Smooth muscle cell (in vitro differentiated cells): Measurements from ENCODE around the gene CASP3. TPM values are rescaled to one million over a fixed set of nuclear protein-coding genes. Genes with fewer than 3 reads are reported as not detected.

ENCODE experiments used
- DNase-seq: peaks from one replicate; lab custom pipeline; 2025; ENCODE audit not compliant: unreplicated experiment; lab: John Stamatoyannopoulos, UW
- H2AFZ ChIP-seq: fragments of 200-600 bp; sonication (generic); 2 replicates; pipeline ENCODE4 v1.6.0; 2016; ENCODE audit warnings: antibody characterized with exemption, low read depth, mild to moderate bottlenecking
- H3F3A ChIP-seq: fragments of 200-600 bp; sonication (generic); 2 replicates; pipeline ENCODE4 v1.6.0; 2017; ENCODE audit warnings: antibody characterized with exemption, low read depth
- H3K27ac ChIP-seq: fragments of 200-600 bp; sonication (generic); 2 replicates; pipeline ENCODE4 v1.5.1; 2016; ENCODE audit warnings: low read depth, mild to moderate bottlenecking
- H3K27me3 ChIP-seq: fragments of 200-600 bp; sonication (generic); 2 replicates; pipeline ENCODE4 v1.6.1; 2016; ENCODE audit warnings: low read depth, mild to moderate bottlenecking
- H3K36me3 ChIP-seq: fragments of 200-600 bp; sonication (generic); 2 replicates; pipeline ENCODE4 v1.5.1; 2016; ENCODE audit warnings: low read depth
- H3K4me1 ChIP-seq: fragments of 200-600 bp; sonication (generic); 2 replicates; pipeline ENCODE4 v1.5.1; 2016; ENCODE audit warnings: low read depth
- H3K4me2 ChIP-seq: fragments of 200-600 bp; sonication (generic); 2 replicates; pipeline ENCODE4 v1.6.0; 2016; ENCODE audit warnings: mild to moderate bottlenecking
- H3K4me3 ChIP-seq: fragments of 200-600 bp; sonication (generic); 2 replicates; pipeline ENCODE4 v1.5.1; 2016; ENCODE audit warnings: mild to moderate bottlenecking
- H3K79me2 ChIP-seq: fragments of 200-600 bp; sonication (generic); 2 replicates; pipeline ENCODE4 v1.6.0; 2016; ENCODE audit warnings: low read depth, mild to moderate bottlenecking
- H3K9ac ChIP-seq: fragments of 200-600 bp; sonication (generic); 2 replicates; pipeline ENCODE4 v1.6.0; 2016; ENCODE audit warnings: low read depth
- H3K9me3 ChIP-seq: fragments of 200-600 bp; sonication (generic); replicated peaks from 2 replicates; pipeline ENCODE4 v1.5.1; 2016; ENCODE audit warnings: low read depth
- H4K20me1 ChIP-seq: fragments of 200-600 bp; sonication (generic); 2 replicates; pipeline ENCODE4 v1.6.0; 2016; ENCODE audit warnings: low read depth
- WGBS: methylation state at CpG from one replicate; pipeline ENCODE4 v1.1.7; 2016; ENCODE audit warnings: low lambda C conversion rate; 5-methylcytosine and 5-hydroxymethylcytosine counted together
- polyA plus RNA-seq: library from polyadenylated mRNA; unstranded; fragments of >200 nt; fragmentation: Nextera tagmentation; extraction: Ambion mirVana; gene quantifications from 2 replicates; pipeline ENCODE4 v1.2.1, GENCODE V29; 2016
- total RNA-seq: library from RNA; depleted of rRNA; stranded (reverse); fragments of >200 nt; gene quantifications from 2 replicates; pipeline ENCODE4 v1.2.3, GENCODE V29; 2014
- TF ChIP-seq, protein P1 (sequence below): fragments of 200-600 bp; sonication (generic); IDR thresholded peaks from 2 replicates; pipeline ENCODE4 v1.5.1; 2017; ENCODE audit warnings: borderline replicate concordance, mild to moderate bottlenecking, antibody characterized with exemption; ENCODE audit not compliant: insufficient read depth, poor library complexity, severe bottlenecking

Gene CASP3
- total and polyA plus RNA-seq, 2 experiments from 2014 or later: 35.7 to 48.5 TPM

DNA sequence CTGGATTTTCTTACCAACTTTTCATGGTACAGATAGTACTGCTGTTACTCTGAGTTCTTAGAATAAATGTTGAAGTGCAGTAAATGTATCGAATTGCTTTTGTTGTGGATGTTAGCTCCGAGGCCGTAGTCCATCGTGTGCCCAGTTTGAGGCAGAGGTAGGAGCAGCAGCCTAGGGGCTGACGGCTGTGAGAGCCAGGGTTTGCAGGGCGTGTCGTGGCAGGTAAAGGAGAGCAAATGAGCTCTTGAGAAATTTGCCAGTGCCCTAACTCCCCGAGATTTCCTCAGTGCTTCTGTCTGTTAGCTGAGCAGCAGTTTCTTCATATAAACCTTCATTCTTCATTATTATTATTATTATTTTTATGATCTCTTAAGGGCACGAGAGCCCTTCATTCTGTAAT lies 21.9 kb upstream of the CASP3 start:
- Histone ChIP-seq H3K27me3 (no peaks in the 10 kb centered on the region), H2AFZ (no peak overlapping the region), H3K27ac (no peak overlapping the region), H3K36me3 (no peaks in the 10 kb centered on the region), H3K9me3 (no peaks in the 10 kb centered on the region), H4K20me1 (no peaks in the 10 kb centered on the region), H3K4me1 (no peaks in the 10 kb centered on the region), H3K79me2 (no peaks in the 10 kb centered on the region), H3K4me2 (no peak overlapping the region), H3K4me3 (no peak overlapping the region), H3F3A (no peaks in the 10 kb centered on the region), H3K9ac (no peak overlapping the region)
- WGBS: 90% methylated on average over 9 of the region's 9 CpGs
- no peak for DNase-seq
- TF ChIP-seq, protein P1, sequence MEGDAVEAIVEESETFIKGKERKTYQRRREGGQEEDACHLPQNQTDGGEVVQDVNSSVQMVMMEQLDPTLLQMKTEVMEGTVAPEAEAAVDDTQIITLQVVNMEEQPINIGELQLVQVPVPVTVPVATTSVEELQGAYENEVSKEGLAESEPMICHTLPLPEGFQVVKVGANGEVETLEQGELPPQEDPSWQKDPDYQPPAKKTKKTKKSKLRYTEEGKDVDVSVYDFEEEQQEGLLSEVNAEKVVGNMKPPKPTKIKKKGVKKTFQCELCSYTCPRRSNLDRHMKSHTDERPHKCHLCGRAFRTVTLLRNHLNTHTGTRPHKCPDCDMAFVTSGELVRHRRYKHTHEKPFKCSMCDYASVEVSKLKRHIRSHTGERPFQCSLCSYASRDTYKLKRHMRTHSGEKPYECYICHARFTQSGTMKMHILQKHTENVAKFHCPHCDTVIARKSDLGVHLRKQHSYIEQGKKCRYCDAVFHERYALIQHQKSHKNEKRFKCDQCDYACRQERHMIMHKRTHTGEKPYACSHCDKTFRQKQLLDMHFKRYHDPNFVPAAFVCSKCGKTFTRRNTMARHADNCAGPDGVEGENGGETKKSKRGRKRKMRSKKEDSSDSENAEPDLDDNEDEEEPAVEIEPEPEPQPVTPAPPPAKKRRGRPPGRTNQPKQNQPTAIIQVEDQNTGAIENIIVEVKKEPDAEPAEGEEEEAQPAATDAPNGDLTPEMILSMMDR: no peak

DNA sequence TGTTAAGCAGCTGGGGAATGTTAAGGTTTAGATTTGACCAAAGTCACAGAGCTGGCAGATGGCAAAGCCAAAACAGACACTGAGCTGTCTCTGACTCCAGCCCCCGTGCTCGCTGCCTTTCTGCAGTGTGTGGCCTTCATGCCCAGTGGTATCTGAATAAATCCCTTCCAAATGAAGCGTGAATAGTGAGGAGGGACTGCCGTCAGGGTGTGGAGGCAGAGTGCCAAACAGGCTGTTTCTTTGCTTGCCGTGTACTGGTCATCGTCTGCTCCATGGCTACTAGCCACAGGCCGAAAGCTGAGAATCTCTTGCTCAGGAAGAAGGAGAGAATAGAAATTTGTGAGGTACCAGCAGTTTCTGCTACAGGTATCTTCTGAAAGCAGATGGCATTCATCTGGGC lies 20.0 kb upstream of the CASP3 start:
- TF ChIP-seq, protein P1: no peak
- Histone ChIP-seq H3K9me3 (no peaks in the 10 kb centered on the region), H2AFZ (no peak overlapping the region), H3K79me2 (no peaks in the 10 kb centered on the region), H3K27me3 (no peaks in the 10 kb centered on the region), H3K36me3 (no peaks in the 10 kb centered on the region), H3K4me1 (no peaks in the 10 kb centered on the region), H3K9ac (no peak overlapping the region), H3K27ac (no peak overlapping the region), H3F3A (no peaks in the 10 kb centered on the region), H3K4me2 (no peak overlapping the region), H3K4me3 (no peak overlapping the region), H4K20me1 (no peaks in the 10 kb centered on the region)
- DNase-seq: no peak
- 93% methylated on average over 7 of the region's 7 CpGs for WGBS

DNA sequence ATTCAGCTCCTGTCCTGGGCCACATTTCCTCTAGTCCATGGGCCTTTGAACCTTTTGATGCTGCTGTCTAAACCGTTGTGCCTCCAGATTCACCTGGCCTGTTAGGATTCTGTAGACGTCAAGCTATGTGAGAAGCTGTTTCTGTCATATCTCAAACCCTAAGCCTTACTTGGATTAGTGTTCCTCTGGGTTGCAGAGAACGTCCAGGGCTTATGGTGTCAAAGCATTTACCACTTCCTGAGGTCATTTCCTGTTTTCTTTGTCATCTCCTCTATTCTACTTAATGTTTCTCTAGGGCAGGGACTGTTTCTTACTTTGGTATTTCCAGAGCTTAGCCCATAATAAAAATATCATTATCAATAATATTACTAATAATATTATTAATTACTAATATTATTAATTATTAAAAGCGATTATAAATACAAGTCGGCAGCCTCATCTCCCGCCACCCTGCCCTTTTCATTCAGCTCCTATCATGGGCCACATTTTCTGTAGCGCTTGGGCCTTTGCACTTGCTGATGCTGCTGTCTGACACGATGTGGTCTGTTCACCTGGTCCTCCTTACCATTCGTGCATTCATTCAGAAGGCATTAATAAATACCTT lies 19.4 kb upstream of the CASP3 start:
- H3K4me1 ChIP-seq: no peaks in the 10 kb centered on the region
- TF ChIP-seq, protein P1: no peak
- no peak overlapping the region for H3K4me2 ChIP-seq
- no peaks in the 10 kb centered on the region for H3F3A ChIP-seq
- no peak overlapping the region for H3K9ac ChIP-seq
- H2AFZ ChIP-seq: no peak overlapping the region
- no peak overlapping the region for H3K4me3 ChIP-seq
- H3K36me3 ChIP-seq: no peaks in the 10 kb centered on the region
- no peaks in the 10 kb centered on the region for H3K79me2 ChIP-seq
- no peak for DNase-seq
- 80% methylated on average over 9 of the region's 9 CpGs for WGBS
- H3K9me3 ChIP-seq: no peaks in the 10 kb centered on the region
- no peak overlapping the region for H3K27ac ChIP-seq
- H3K27me3 ChIP-seq: no peaks in the 10 kb centered on the region
- H4K20me1 ChIP-seq: no peaks in the 10 kb centered on the region

DNA sequence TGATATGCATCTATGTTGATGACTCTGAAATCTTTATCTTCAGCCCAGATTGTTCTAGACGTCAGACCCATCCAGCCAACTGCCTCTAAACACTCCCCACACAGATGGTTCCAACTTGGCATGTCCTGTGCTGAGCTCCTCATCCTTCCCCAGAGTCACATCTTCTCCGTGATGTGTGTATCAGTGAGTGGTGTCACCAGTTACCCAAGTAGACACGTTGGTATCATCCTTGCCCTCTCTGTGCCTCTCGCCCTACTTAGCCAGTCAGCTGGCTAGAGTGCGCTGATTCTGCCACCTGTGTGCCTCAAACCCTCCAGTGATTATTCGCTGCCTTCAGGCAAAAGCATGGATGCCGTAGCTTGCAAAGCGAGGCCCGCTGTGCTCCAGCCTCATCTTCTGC lies 18.8 kb upstream of the CASP3 start:
- TF ChIP-seq, protein P1: no peak
- DNase-seq: no peak
- no peaks in the 10 kb centered on the region for H3K27me3 ChIP-seq

More for the DNA sequence above, 18.8 kb upstream of the CASP3 start:
- H3F3A ChIP-seq: no peaks in the 10 kb centered on the region
- H3K9me3 ChIP-seq: no peaks in the 10 kb centered on the region
- no peak overlapping the region for H3K4me2 ChIP-seq
- 90% methylated on average over 9 of the region's 9 CpGs for WGBS
- H3K27ac ChIP-seq: no peak overlapping the region
- no peaks in the 10 kb centered on the region for H3K79me2 ChIP-seq
- no peaks in the 10 kb centered on the region for H3K4me1 ChIP-seq
- H2AFZ ChIP-seq: no peak overlapping the region
- H3K36me3 ChIP-seq: no peaks in the 10 kb centered on the region
- no peak overlapping the region for H3K4me3 ChIP-seq
- no peaks in the 10 kb centered on the region for H4K20me1 ChIP-seq
- no peak overlapping the region for H3K9ac ChIP-seq
